HepG2 (cell line): ENCODE data around the gene DNM1L. TPM values are rescaled to one million over a fixed set of nuclear protein-coding genes. Genes with fewer than 3 reads are reported as not detected.

Source experiments
- ATF7-NPFF ChIP-seq: sonication (generic); formaldehyde crosslinking; IDR thresholded peaks from 2 replicates; pipeline ENCODE4 v1.8.1; 2023; ENCODE audit warnings: mild to moderate bottlenecking, low read depth, missing genetic modification reagents, moderate library complexity
- BRCA1 ChIP-seq: sonication (generic); formaldehyde crosslinking; IDR thresholded peaks from 2 replicates; pipeline ENCODE4 v1.4.0; 2020; ENCODE audit warnings: missing genetic modification reagents
- BRD4 ChIP-seq: sonication (generic); formaldehyde crosslinking; IDR thresholded peaks from 2 replicates; pipeline ENCODE4 v1.4.0; 2020; ENCODE audit warnings: missing genetic modification reagents
- ERF ChIP-seq: IDR thresholded peaks from 2 replicates; pipeline ENCODE4 v1.6.1; 2018; ENCODE audit warnings: missing biosample characterization, missing genetic modification reagents
- HMGA1 ChIP-seq: sonication (generic); formaldehyde crosslinking; conservative IDR thresholded peaks from 2 replicates; pipeline ENCODE4 v1.4.0; 2020; ENCODE audit warnings: missing genetic modification reagents
- KLF13 ChIP-seq: sonication (generic); formaldehyde crosslinking; IDR thresholded peaks from 2 replicates; pipeline ENCODE4 v1.4.0; 2020; ENCODE audit warnings: mild to moderate bottlenecking, missing genetic modification reagents
- KMT2A ChIP-seq: sonication (generic); formaldehyde crosslinking; IDR thresholded peaks from 2 replicates; pipeline ENCODE4 v1.4.0; 2020; ENCODE audit warnings: missing genetic modification reagents
- NFATC3 ChIP-seq: sonication (generic); formaldehyde crosslinking; IDR thresholded peaks from 2 replicates; pipeline ENCODE4 v1.5.1; 2020; ENCODE audit warnings: mild to moderate bottlenecking, missing genetic modification reagents
- PHB2 ChIP-seq: fragments of 450-650 bp; IDR thresholded peaks from 2 replicates; pipeline ENCODE4 v1.6.1; 2018; ENCODE audit not compliant: partially characterized antibody
- PHF20 ChIP-seq: sonication (generic); formaldehyde crosslinking; IDR thresholded peaks from 2 replicates; pipeline ENCODE4 v1.5.0; 2020; ENCODE audit warnings: mild to moderate bottlenecking, missing genetic modification reagents
- PLRG1 ChIP-seq: fragments of 450-650 bp; conservative IDR thresholded peaks from 2 replicates; pipeline ENCODE4 v1.6.1; 2016
- SIN3B ChIP-seq: fragments of 150-350 bp; IDR thresholded peaks from 2 replicates; pipeline ENCODE4 v1.6.1; 2014; ENCODE audit warnings: low read length
- SP5 ChIP-seq: IDR thresholded peaks from 2 replicates; pipeline ENCODE4 v1.6.1; 2016; ENCODE audit warnings: low read depth, borderline replicate concordance
- STAG1 ChIP-seq: sonication (generic); formaldehyde crosslinking; IDR thresholded peaks from 2 replicates; pipeline ENCODE4 v1.4.0; 2020; ENCODE audit warnings: missing genetic modification reagents
- ZBTB42 ChIP-seq: sonication (generic); formaldehyde crosslinking; IDR thresholded peaks from 2 replicates; pipeline ENCODE4 v1.5.0; 2020; ENCODE audit warnings: mild to moderate bottlenecking, missing genetic modification reagents
- ZBTB7A ChIP-seq: sonication (generic); formaldehyde crosslinking; IDR thresholded peaks from 2 replicates; pipeline ENCODE4 v1.8.0; 2022; ENCODE audit warnings: mild to moderate bottlenecking, missing genetic modification reagents
- ZFP62 ChIP-seq: sonication (generic); formaldehyde crosslinking; IDR thresholded peaks from 2 replicates; pipeline ENCODE4 v1.4.0; 2020; ENCODE audit warnings: missing genetic modification reagents
- ZFYVE20 ChIP-seq: sonication (generic); formaldehyde crosslinking; IDR thresholded peaks from 2 replicates; pipeline ENCODE4 v1.8.0; 2023; ENCODE audit warnings: low read depth, mild to moderate bottlenecking, moderate library complexity, missing genetic modification reagents, borderline replicate concordance
- polyA plus RNA-seq, 8 experiments: library from polyadenylated mRNA; depleted of rRNA in 3 of 8; stranded (reverse) in 7 of 8; unstranded in 1 of 8; fragments of >200 nt; fragmentation: Illumina TruSeq in 4 of 8; extraction: Trizol in 4 of 8; gene quantifications; 2 replicates each; pipeline versions ENCODE4 v1.2.1 to v1.2.3, GENCODE V29; 2011 to 2016; ENCODE audit warnings: low read depth in 4 of 8, missing spikeins in 1 of 8, mixed read lengths in 1 of 8; ENCODE audit not compliant: insufficient read depth in 1 of 8
- total RNA-seq, 5 experiments: library from RNA; depleted of rRNA; stranded (reverse); fragments of >200 nt; fragmentation: Illumina TruSeq; extraction: Trizol; gene quantifications; 2 replicates each; pipeline ENCODE4 v1.2.3, GENCODE V29; 2016; ENCODE audit warnings: low read depth in 1 of 5
- TF ChIP-seq, protein P1 (sequence below): sonication (generic); formaldehyde crosslinking; IDR thresholded peaks from 2 replicates; pipeline ENCODE4 v1.4.0; 2020; ENCODE audit warnings: mild to moderate bottlenecking, missing genetic modification reagents, borderline replicate concordance
- TF ChIP-seq, protein P2 (sequence below): IDR thresholded peaks from 2 replicates; pipeline ENCODE4 v1.6.1; 2016; ENCODE audit warnings: missing compliant biosample characterization, missing genetic modification reagents, borderline replicate concordance
- TF ChIP-seq, protein P3 (sequence below): sonication (generic); formaldehyde crosslinking; IDR thresholded peaks from 2 replicates; pipeline ENCODE4 v1.8.1; 2022; ENCODE audit warnings: low read depth, mild to moderate bottlenecking, missing genetic modification reagents

Gene DNM1L
- total and polyA plus RNA-seq, 2 of the 13 experiments (the other 11 are each of a cell fraction or from before 2014, with no cell fraction given) = 35.9 to 65.8 TPM

DNA sequence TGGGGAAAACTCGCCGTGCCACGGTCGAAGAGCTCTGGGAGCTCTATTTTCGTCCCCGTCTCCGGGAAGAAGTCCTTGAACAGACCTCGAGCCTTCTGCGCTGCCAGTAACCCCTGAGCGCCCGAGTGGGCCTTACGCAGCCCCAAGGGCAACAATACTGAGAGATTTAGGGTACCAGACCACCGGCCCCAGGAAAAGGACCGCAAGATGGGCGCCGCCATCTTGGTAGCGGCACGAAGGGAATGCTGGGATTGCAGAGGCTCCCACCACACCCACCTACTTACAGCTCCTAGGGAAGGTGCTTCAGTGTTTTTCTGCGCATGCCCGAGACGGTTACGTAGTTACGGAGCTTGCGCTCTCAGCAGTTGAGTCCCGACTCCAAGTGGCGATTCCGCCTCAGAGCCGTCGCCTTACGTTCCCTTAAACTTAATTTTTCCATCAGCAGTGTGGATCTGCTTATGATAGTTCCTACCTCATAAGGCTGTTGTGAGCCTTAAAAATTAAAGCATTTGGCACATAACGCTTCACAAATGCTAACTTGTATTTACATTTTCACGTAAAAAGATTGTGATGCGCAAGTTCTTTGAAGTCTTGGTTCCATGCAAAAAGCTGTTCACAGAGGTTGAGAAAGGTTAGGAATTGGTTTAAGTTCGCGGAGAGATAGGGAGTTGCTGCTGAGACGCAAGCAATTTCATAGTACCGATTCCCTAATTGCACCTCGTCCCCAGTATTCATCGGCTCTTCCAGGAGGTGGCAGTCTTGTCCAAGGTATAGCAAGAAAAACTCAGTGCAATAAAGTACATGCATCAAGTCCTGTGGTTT lies 76.8 kb downstream of the DNM1L start, which contains the start of gene YARS2 (continued):
- TF ChIP-seq SP5 (CRISPR knock-in tag) (0 out of 2 replicates have a peak, but pooled peaks have one; percentile 34), PHF20 (CRISPR knock-in tag) (0 out of 2 replicates have a peak, but pooled peaks have one; percentile 82), NFATC3 (CRISPR knock-in tag) (no peak), ERF (CRISPR knock-in tag) (peak; percentile 19), STAG1 (CRISPR knock-in tag) (peak; percentile 97), ZBTB42 (CRISPR knock-in tag) (no peak), KMT2A (no peak), ZFP62 (no peak), ATF7-NPFF (CRISPR knock-in tag) (no peak), ZBTB7A (CRISPR knock-in tag) (0 out of 2 replicates have a peak, but pooled peaks have one; percentile 16), BRCA1 (CRISPR knock-in tag) (no peak), HMGA1 (CRISPR knock-in tag) (no peak), ZFYVE20 (CRISPR knock-in tag) (no peak), PLRG1 (no peak), BRD4 (CRISPR knock-in tag) (peak; percentile 11; the same call in 1 of the 2 replicates), KLF13 (no peak), PHB2 (no peak), SIN3B (no peak; the same call in 1 of the 2 replicates)
- TF ChIP-seq, protein P1, sequence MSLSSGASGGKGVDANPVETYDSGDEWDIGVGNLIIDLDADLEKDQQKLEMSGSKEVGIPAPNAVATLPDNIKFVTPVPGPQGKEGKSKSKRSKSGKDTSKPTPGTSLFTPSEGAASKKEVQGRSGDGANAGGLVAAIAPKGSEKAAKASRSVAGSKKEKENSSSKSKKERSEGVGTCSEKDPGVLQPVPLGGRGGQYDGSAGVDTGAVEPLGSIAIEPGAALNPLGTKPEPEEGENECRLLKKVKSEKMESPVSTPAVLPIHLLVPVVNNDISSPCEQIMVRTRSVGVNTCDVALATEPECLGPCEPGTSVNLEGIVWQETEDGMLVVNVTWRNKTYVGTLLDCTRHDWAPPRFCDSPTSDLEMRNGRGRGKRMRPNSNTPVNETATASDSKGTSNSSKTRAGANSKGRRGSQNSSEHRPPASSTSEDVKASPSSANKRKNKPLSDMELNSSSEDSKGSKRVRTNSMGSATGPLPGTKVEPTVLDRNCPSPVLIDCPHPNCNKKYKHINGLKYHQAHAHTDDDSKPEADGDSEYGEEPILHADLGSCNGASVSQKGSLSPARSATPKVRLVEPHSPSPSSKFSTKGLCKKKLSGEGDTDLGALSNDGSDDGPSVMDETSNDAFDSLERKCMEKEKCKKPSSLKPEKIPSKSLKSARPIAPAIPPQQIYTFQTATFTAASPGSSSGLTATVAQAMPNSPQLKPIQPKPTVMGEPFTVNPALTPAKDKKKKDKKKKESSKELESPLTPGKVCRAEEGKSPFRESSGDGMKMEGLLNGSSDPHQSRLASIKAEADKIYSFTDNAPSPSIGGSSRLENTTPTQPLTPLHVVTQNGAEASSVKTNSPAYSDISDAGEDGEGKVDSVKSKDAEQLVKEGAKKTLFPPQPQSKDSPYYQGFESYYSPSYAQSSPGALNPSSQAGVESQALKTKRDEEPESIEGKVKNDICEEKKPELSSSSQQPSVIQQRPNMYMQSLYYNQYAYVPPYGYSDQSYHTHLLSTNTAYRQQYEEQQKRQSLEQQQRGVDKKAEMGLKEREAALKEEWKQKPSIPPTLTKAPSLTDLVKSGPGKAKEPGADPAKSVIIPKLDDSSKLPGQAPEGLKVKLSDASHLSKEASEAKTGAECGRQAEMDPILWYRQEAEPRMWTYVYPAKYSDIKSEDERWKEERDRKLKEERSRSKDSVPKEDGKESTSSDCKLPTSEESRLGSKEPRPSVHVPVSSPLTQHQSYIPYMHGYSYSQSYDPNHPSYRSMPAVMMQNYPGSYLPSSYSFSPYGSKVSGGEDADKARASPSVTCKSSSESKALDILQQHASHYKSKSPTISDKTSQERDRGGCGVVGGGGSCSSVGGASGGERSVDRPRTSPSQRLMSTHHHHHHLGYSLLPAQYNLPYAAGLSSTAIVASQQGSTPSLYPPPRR (CRISPR knock-in tag) = no peak
- TF ChIP-seq, protein P2, sequence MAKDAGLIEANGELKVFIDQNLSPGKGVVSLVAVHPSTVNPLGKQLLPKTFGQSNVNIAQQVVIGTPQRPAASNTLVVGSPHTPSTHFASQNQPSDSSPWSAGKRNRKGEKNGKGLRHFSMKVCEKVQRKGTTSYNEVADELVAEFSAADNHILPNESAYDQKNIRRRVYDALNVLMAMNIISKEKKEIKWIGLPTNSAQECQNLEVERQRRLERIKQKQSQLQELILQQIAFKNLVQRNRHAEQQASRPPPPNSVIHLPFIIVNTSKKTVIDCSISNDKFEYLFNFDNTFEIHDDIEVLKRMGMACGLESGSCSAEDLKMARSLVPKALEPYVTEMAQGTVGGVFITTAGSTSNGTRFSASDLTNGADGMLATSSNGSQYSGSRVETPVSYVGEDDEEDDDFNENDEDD (CRISPR knock-in tag) = peak; percentile 26; the same call in 1 of the 2 replicates
- TF ChIP-seq, protein P3, sequence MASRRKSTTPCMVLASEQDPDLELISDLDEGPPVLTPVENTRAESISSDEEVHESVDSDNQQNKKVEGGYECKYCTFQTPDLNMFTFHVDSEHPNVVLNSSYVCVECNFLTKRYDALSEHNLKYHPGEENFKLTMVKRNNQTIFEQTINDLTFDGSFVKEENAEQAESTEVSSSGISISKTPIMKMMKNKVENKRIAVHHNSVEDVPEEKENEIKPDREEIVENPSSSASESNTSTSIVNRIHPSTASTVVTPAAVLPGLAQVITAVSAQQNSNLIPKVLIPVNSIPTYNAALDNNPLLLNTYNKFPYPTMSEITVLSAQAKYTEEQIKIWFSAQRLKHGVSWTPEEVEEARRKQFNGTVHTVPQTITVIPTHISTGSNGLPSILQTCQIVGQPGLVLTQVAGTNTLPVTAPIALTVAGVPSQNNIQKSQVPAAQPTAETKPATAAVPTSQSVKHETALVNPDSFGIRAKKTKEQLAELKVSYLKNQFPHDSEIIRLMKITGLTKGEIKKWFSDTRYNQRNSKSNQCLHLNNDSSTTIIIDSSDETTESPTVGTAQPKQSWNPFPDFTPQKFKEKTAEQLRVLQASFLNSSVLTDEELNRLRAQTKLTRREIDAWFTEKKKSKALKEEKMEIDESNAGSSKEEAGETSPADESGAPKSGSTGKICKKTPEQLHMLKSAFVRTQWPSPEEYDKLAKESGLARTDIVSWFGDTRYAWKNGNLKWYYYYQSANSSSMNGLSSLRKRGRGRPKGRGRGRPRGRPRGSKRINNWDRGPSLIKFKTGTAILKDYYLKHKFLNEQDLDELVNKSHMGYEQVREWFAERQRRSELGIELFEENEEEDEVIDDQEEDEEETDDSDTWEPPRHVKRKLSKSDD (CRISPR knock-in tag) = 0 out of 2 replicates have a peak, but pooled peaks have one; percentile 28
